ENCODE data around the gene MAGIX. TPM values are rescaled to one million over a fixed set of nuclear protein-coding genes. Genes with fewer than 3 reads are reported as not detected.

Gene MAGIX
- total and polyA plus RNA-seq, 3 donors from 2014 or later, result 0.90 to 3.1 (median 1.1) TPM

DNA sequence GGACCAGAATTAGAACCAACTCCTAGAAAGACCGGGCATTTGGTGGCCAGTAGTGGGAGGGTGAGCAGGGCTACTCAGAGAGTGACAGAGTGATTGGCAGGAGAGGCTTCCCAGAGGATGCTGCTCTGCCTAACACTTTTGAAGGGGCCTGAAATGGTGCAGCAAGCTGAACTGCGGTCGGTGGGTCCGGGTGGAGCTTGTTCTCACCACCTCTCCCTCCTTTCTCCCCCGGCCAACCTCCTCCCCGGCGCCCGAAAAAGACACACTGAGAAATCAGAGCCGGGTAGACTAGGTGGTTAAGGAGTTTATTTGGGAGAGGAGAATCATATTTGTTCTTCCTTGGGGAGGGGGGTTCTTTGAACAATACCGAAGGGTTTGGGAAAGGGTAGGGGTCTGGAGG, 25.0 kb downstream of the MAGIX start:
- WGBS, 2 donors, result 66 to 81% methylated on average over 6 to 7 of the region's 10 CpGs
- no peak overlapping the region for H3K27ac ChIP-seq

GRCh38 chrX:49188468-49189076, 26.0 kb downstream of the MAGIX start:
- 62 to 64% methylated on average over 8 of the region's 8 CpGs for WGBS, 2 donors
- no peak overlapping the region for H3K27ac ChIP-seq
- TF ChIP-seq POLR2A (IDR thresholded peaks at IDR 0.05), result no peak
- TF ChIP-seq, protein P1, sequence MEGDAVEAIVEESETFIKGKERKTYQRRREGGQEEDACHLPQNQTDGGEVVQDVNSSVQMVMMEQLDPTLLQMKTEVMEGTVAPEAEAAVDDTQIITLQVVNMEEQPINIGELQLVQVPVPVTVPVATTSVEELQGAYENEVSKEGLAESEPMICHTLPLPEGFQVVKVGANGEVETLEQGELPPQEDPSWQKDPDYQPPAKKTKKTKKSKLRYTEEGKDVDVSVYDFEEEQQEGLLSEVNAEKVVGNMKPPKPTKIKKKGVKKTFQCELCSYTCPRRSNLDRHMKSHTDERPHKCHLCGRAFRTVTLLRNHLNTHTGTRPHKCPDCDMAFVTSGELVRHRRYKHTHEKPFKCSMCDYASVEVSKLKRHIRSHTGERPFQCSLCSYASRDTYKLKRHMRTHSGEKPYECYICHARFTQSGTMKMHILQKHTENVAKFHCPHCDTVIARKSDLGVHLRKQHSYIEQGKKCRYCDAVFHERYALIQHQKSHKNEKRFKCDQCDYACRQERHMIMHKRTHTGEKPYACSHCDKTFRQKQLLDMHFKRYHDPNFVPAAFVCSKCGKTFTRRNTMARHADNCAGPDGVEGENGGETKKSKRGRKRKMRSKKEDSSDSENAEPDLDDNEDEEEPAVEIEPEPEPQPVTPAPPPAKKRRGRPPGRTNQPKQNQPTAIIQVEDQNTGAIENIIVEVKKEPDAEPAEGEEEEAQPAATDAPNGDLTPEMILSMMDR (IDR thresholded peaks at IDR 0.05), result no peak
- H3K4me3 ChIP-seq, result no peak overlapping the region
- H3K4me1 ChIP-seq, result no peaks in the 10 kb centered on the region
- no peak for DNase-seq
- no peaks in the 10 kb centered on the region for H3K27me3 ChIP-seq
- no peaks in the 10 kb centered on the region for H3K9me3 ChIP-seq
- intact Hi-C loops (cut with DNase I; ENCODE audit: low total_unique reads), result no loop called here
- no peaks in the 10 kb centered on the region for H3K36me3 ChIP-seq (ENCODE audit: low read depth, missing control alignments)

More for the DNA sequence above, 25.0 kb downstream of the MAGIX start:
- intact Hi-C loops (cut with DNase I; ENCODE audit: low total_unique reads), result no loop called here
- Histone ChIP-seq H3K36me3 (ENCODE audit: low read depth, missing control alignments) (no peaks in the 10 kb centered on the region), H3K4me1 (no peaks in the 10 kb centered on the region), H3K27me3 (no peaks in the 10 kb centered on the region), H3K4me3 (no peak overlapping the region), H3K9me3 (no peaks in the 10 kb centered on the region)
- TF ChIP-seq POLR2A (IDR thresholded peaks at IDR 0.05), result no peak
- TF ChIP-seq, protein P1 (IDR thresholded peaks at IDR 0.05), result no peak
- no peak for DNase-seq

- no peak for DNase-seq
- WGBS, 2 donors, result 74 to 83% methylated on average over 6 of the region's 6 CpGs
- intact Hi-C loops (cut with DNase I; ENCODE audit: low total_unique reads), result no loop called here
These were observed 27.0 kb downstream of the MAGIX start for GRCh38 chrX:49189606-49190005.

GRCh38 chrX:49190821-49191573, 28.4 kb downstream of the MAGIX start:
- Histone ChIP-seq H3K27me3 (no peaks in the 10 kb centered on the region), H3K27ac (peak overlapping the region; percentile 72 to 81), H3K36me3 (ENCODE audit: low read depth, missing control alignments) (no peaks in the 10 kb centered on the region), H3K4me3 (peak overlapping the region; percentile 59 to 72), H3K4me1 (no peaks in the 10 kb centered on the region), H3K9me3 (no peaks in the 10 kb centered on the region)
- TF ChIP-seq, protein P1 (IDR thresholded peaks at IDR 0.05), result peak in 1 of 3 experiments; percentile 29
- no peak for TF ChIP-seq POLR2A (IDR thresholded peaks at IDR 0.05)
- intact Hi-C loops (cut with DNase I; ENCODE audit: low total_unique reads), result no loop called here
- WGBS, 2 donors, result 1% methylated on average over 25 to 30 of the region's 32 CpGs
- DNase-seq, result peak; percentile 97

More at GRCh38 chrX:49189606-49190005, 27.0 kb downstream of the MAGIX start:
- H3K36me3 ChIP-seq (ENCODE audit: low read depth, missing control alignments), result no peaks in the 10 kb centered on the region
- H3K27me3 ChIP-seq, result no peaks in the 10 kb centered on the region
- H3K4me1 ChIP-seq, result no peaks in the 10 kb centered on the region
- no peak overlapping the region for H3K27ac ChIP-seq
- H3K9me3 ChIP-seq, result no peaks in the 10 kb centered on the region
- no peak for TF ChIP-seq POLR2A (IDR thresholded peaks at IDR 0.05)
- TF ChIP-seq, protein P1 (IDR thresholded peaks at IDR 0.05), result no peak
- no peak overlapping the region for H3K4me3 ChIP-seq

Measured in testis (tissue), 3 donors.